Brain pericyte (primary cell): ENCODE measurements around the gene ATRAID.
"Not testable (repeated sequence)": the region's sequence is repeated elsewhere in the genome, so short reads cannot be mapped to it uniquely, and the experiment has no call there.

Source experiments
- DNase-seq: peaks from one replicate; pipeline ENCODE4 v3.0.0-alpha.2; 2012; ENCODE audit warnings: low read depth, low spot score

ATRAID gene

DNA sequence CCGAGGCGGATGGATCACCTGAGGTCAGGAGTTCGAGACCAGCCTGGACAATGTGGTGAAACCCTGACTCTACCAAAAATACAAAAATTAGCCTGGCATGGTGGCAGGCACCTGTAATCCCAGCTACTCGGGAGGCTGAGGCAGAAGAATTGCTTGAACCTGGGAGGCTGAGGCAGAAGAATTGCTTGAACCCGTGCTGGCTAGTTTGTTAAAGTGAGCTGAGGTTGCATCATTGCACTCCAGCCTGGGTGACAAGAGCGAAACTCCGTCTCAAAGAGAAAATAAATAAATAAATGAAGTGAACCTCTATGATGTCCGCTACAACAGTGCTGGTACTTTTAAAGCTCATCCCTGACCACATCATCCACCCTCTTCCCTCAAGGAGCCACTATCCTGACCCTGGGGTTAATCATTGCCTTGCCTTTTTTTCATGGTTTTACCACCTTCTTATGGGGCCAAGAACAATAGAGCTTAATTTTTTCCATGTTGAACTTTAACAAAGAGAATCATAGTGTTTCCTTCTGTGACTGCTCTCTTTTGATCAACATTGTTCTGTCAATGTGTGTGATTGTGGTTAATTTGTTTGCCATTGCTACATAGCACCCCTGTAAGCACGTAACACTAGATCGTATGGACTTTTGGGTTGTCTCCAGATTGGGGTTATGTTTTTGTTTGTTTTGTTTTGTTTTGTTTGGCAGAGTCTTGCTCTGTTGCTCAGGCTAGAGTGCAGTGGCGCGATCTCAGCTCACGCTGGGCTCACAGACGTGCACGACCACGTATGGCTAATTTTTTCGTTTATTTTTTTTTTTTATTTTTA is 17.1 kb upstream of the ATRAID start:
- DNase-seq, result peak; percentile 47

DNA sequence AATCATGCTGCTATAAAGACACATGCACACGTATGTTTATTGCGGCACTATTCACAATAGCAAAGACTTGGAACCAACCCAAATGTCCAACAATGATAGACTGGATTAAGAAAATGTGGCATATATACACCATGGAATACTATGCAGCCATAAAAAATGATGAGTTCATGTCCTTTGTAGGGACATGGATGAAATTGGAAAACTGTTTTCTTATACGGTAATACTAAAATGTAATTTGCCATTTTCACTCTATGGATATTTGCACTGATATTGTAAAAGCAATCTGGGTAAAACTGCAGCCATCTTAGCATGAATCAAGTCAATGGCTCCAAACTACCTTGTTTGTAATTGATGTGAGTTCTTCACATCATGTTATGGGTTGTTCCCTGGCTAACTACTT is 16.0 kb upstream of the ATRAID start:
- not testable (repeated sequence) for DNase-seq

DNA sequence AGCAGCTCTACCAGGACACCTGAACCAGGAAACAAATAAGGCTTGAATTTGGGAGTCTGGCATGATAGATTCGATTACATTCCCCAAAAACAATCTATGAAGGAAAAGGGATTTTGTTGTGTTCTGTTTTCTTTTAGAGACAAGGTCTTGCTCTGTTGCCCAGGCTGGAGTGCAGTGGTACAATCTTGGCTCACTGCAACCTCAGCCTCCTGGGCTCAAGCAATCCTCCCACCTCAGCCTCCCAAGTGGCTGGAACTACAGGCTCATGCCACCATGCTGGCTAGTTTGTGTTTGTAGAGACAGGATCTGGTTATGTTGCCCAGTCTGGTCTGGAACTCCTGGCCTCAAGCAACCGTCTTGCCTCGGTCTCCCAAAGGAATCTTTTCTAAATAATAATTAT is 13.8 kb upstream of the ATRAID start:
- DNase-seq, result not testable (repeated sequence)

DNA sequence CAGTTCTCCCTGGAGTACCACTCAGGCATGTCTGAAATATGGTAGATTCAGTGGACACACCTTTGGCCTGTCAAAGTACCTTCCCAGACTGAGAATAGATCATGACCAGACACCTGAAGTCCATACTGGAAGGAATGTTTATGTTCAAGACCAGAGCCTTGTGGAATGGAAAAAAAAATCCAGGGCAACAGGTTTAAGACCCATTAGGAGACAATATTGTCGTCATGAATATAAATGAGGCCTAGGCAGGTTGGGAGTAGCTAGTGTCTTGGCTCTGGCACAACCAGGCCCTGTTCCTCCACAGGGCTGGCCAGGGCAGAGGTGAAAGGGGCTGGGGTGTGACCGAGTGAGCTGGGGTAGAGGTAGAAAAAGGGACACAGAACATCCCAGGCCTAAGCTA is 13.2 kb upstream of the ATRAID start:
- no peak for DNase-seq

DNA sequence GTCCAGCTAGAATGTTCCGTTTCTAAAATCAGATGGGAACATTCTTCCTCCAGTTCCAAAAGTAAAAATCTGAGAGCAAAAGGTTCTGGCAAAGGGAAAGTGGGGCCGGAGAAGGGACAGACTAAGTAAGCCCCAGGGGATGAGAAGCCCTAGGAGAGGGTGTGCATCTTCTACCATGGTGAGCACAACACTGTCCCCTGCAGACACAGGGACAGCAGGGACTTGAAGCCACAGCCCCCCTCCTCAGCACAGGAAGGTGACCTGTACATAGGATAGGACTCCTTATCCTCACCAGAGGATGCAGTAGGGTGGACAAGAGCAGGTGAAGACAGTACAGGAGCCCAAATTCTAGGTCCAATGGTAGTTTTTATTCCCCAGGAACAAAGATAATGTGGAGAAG is 12.6 kb upstream of the ATRAID start:
- DNase-seq, result no peak

DNA sequence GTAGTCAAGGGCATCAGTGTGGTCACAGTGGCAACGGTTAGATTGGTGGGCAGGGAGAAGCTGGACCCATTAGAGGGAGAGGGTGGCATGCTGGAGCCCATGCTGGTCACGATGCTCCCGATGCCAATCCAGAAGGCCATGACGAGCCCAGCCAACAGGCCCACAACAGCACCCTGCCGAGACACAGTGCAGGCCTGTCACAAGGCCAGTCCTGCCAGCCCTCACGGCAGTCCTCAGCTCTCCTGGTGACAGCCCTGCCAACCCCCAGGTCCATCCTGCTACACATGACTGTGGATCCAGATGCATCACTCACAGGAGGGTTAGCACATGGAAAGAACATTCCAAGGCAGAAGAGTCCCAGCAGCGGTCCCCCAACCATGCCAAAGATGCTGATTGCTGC is 10.2 kb upstream of the ATRAID start:
- no peak for DNase-seq

DNA sequence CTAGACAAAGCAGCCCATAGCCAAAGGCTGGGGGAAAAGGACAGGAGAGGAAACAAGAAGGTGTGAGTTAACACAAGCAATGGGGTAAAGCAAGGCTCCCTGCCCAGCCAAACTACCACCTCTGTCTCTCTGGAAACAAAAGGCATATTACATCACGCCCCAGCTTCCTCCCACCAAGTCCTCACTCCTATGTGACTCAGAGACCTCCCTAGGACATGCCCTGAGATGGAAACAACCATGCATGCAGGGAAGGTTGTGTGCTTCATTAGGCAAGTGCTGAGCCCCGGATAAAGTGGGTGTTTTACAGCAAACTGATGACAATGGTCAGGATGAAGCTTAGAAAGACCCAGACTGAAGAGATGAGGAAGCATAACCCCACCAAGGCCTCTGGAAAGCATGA is 9.0 kb upstream of the ATRAID start:
- no peak for DNase-seq

DNA sequence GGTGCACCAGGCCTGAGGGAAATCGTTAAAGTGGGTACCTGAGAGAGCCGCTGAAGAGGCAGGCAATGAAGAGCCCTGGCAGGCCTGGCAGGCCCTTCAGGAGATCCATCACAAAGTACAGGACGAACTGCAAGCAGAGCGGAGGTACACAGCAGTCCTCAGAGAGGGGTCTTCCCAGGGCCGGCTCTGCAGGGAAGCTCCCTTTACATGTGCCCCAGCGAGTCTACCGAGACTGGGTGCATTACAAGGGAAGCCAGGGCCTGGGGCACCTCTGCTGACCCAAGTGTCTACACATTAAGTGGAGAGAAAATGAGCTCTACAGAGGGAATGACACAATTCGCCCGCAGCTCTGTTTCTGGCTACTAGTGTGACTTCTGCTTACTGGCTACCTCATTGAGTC is 8.1 kb upstream of the ATRAID start:
- no peak for DNase-seq

DNA sequence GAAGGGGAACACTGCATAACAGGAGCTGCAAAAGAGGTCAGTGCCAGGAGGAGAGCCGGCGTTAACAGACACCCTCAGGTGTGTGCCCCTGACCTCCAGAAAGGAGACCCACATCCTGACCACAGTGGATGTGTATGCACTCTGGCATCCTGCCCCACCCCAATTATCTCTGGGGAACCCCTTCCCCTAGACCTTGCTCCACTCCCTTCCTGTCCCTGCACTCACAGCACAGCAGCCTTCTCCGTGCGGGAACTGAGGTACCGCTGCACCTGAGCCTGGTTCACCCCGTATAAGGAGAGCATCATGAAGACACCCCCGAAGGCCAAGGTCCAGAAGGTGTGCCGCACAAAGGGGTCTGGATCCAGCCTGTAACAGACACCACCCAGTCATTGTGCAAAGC is 7.3 kb upstream of the ATRAID start:
- DNase-seq, result no peak

DNA sequence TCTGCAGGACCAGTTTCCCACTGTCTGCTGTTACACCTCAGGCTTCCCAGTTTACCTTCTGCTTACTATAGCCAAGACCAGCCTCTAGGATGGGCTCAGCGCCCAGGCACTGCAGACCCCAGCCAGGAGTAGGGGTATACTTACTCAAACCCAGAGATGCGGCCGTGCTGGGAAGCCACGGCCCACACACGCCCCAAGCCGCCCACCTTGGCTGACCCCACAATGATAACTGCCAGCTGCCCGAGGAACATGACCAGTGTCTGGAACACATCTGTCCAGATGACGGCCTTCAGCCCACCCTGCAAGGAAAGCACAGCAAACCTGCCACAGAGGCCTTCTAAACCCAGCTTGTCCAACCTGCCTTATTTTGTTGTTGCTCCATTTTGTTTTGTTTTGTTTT is 6.6 kb upstream of the ATRAID start:
- no peak for DNase-seq

DNA sequence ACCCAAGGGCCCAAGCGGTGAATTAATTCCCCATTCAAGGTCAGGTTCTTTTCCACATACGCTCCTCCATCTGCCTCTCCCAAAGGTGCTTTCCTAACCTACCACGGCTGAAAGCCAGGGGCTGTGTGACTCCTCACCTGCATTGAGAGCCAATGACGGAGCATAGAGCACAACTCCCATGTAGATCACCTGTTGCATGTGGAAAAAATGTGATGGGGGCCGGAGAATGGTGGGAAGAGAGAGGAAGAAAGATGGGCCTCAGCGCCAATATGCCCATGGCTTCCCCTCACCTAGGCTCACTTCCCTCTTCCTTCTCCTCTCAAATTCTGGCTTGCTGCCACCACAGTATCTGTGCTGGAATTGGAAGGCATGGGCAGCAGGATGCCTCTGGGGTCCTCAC is 5.5 kb upstream of the ATRAID start:
- DNase-seq, result no peak

DNA sequence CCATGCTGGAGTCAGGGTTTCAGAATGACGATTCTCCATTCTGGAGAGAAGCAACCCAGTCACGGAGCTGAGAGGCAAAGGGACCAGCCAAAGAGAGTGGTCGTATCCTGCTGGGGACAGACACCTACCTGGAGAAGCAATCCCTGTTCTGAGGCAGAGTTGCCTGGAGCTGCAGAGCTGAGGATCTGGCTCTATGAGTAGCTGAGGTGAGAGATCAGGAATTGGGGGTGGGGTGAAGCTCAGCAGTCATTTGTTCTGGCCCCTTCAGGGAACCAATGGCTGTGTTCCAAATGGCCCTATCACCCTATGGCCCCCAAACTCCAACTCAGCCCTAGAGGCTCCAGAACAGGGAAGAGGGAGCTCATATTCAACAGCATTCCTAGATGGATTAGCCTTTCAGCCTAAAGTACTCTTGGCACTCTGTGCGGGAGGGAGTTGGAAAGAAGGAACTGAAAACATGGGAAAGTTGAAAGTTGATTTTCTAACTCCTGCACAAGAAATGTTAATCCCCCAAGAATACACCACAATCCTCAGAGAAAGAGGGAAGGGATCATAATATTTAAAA is 3.3 kb upstream of the ATRAID start:
- no peak for DNase-seq

DNA sequence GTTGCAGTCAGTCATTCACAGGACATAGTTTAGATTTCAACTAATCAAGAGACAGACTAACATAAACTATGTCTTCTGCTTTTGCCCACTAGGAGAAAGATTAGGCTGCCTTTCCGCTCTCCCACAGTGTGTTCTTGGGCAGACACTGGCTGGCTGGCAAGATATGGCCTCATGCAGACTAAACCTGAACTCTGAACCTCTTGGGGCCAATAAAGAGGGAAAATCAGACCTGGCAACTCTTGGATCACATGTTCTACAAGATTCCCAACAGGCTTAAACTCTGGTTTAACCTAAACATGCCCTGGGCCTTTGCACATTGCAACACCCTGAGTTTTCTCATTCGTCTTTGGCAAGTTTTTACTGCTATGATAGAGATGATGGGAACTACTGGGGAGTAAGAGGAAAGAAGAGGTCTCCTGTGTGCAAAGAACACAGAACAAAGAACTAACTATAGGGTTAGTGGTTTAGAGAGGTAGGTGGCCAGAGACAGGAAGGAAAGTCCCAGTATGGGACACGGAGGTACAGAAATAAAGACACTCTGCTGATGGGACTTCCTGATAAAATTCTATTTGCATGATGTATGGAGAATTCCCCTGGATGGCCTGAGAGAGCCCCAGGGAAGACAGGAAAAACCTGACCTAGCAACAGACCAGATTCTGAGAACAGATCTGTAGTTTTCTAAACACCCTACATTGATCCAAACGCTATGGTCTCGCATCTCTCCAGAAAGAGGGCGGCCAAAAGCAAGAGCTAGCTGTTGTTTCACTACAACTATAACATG is 2.0 kb upstream of the ATRAID start:
- no peak for DNase-seq

DNA sequence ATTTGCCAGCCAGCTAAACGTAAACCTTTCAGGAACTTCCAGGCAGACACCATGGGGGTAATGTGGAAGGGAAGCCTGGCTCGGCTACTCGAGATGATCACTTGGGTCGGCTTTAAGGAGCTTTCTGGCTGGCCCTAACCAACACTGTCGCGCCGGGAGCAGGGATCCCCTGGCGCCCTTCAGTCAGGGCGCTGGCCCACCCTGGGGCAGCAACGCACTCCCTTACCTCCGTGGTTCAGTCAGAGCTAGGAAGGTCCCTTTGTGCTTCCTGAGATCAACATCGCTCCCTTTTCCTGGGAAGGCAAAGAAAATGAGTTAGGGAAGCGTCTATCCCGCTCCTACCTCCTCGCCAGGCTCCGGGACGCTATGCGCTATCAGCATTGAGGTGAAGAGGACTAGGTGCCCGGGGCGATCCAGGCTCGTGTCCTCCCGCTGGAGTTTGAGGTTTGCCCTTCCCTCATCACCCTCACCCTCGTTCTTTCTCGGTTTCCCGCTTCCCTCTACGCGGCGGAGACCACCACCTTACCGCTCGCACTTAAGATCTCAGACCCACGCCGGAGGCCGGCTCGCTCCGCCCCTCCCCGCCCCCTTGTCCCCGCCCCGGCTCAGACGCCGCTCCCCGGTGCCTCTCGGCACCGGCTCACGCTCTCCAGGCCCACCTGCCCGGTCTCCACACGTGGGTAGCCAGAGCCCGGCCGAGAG is 449 bp upstream of the ATRAID start:
- no peak for DNase-seq

DNA sequence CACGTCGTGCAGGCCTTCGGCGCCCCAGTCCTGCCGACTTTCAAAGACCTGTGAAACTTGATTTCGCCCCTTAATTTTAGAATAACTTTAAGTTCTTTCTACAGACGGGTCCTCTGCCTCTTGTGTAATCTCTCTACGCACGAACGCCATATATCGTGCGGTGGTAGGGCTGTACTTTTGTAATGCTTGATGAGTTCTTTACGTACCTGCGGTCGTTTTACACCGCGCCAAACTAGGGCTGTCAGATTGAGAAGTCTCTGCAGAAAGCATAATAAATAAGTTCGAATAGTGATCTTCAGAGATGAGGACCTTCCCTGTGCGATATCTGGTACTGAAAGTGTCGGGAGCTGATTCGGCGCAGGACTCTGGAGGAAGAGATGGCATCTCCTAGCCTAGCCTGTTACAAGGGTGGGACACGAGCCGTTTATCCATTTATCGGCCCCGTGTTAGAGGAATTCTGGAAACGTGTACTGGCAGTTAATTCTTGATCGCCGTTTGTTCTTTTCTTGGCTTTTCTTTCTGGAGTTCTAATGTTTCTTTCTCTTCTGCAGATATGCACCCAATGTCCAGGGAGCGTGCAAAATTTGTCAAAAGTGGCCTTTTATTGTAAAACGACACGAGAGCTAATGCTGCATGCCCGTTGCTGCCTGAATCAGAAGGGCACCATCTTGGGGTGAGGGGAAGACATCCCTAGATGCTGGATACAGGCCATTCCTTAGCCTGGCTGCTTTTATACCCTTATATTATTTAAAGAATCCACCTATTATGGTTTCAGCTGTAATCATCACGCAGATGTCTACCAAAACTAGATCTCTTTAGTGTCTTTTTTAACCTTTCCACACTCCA is 1.0 kb downstream of the ATRAID start:
- no peak for DNase-seq

DNA sequence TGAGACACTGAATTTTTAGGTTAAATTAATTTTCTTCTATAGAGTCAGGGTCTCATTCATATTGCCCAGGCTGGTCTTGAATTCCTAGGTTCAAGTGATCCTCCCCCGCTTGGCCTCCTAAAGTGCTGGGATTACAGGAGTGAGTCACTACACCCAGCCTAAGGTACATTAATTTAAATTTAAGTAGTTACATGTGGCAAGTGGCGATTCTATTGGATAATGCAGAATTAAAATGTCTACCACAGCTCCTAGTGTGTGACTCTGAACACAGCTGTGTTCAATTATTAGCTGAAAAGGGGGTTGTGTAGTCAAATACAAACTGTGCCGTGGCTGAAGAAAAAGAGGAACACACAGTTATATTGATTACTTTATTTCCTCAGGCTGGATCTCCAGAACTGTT is 3.1 kb downstream of the ATRAID start:
- no peak for DNase-seq

DNA sequence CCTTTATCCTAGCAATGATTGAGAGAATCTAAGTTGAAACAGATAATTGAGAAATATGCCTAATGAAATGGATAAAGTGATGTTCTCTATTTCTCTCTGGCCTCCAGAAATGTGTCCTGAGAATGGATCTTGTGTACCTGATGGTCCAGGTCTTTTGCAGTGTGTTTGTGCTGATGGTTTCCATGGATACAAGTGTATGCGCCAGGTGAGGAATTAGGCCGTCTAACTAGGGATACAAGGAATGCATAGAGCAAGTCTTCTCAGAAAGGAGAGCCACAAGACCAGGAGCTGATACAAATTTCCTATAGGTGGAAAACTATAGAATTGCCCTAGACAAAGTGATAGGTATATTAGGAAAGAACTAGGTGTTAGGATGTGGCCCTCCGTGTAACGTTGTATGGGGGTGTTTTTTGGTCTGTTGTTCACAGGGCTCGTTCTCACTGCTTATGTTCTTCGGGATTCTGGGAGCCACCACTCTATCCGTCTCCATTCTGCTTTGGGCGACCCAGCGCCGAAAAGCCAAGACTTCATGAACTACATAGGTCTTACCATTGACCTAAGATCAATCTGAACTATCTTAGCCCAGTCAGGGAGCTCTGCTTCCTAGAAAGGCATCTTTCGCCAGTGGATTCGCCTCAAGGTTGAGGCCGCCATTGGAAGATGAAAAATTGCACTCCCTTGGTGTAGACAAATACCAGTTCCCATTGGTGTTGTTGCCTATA is 4.7 kb downstream of the ATRAID start:
- no peak for DNase-seq

DNA sequence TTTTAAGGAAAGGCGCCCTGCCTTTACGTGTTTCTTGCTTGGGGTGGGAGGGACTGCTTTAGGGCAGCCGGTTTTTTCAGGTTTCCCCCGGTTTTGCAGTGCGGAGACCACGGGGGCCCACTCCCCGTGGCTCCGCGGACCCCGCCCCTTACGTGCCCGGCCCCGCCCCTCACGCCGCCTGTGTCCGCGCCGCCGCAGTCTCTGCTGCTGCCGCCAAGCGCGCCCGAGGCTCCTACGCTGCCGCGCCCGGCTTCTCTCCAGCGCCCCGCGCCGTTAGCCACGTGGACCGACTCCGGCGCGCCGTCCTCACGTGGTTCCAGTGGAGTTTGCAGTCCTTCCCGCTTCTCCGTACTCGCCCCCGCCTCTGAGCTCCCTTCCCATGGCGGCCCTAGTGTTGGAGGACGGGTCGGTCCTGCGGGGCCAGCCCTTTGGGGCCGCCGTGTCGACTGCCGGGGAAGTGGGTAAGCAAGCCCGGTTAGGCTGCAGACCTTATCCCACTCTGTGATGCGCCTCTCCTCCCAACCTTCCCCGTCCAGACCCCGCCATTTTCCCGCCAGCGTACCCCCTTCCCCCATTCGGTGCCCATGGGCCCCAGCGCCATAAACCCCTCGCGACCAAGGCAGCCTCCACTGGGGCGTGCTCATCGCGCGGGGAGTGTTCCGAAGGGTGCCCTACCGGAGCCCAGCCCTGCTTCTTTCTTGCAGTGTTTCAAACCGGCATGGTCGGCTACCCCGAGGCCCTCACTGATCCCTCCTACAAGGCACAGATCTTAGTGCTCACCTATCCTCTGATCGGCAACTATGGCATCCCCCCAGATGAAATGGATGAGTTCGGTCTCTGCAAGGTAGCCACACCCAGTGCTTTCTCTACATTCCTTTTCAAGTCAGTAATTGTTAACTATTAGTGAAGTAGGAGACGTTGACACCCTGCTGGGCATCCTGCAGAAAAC is 5.6 kb downstream of the ATRAID start, which contains the start of gene CAD:
TSS of gene CAD (plus strand) at position 197 of the 949 bp plus-strand sequence. CDS start at position 380, 183 bp downstream.
- peak; percentile 56 for DNase-seq

DNA sequence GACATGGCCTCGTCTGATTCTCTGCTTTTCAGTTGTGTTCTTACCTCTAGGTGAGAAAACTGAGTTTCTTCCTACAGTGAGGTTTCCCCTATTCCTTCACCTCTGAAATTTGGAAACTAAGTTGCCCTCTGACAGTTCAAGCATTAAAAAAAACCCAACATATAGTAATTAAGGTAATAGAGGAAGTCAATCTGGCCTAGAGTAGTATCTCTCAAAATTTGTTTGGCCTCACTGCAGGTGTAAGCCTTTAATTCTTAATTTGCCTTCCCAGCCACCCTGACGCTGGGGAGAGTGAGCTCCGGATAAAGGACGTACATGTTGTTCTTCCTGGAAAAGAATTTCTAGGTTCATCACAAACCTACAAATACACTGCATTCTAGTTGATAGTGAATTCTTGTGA is 6.8 kb downstream of the ATRAID start:
- no peak for DNase-seq
